GM18907 (cell line): ENCODE results near the gene TUBA1A.
A peak's percentile ranks its signal among the peaks of the same experiment; 100 is the strongest.
"Not testable (repeated sequence)": the region's sequence is repeated elsewhere in the genome, so short reads cannot be mapped to it uniquely, and the experiment has no call there.

Experiments
- ATAC-seq: cut with Tn5 transposase; IDR thresholded peaks from one replicate; pipeline ENCODE4 v1.9.1; 2021; ENCODE audit warnings: mild to moderate bottlenecking, moderate library complexity; ENCODE audit not compliant: unreplicated experiment

Gene TUBA1A

DNA sequence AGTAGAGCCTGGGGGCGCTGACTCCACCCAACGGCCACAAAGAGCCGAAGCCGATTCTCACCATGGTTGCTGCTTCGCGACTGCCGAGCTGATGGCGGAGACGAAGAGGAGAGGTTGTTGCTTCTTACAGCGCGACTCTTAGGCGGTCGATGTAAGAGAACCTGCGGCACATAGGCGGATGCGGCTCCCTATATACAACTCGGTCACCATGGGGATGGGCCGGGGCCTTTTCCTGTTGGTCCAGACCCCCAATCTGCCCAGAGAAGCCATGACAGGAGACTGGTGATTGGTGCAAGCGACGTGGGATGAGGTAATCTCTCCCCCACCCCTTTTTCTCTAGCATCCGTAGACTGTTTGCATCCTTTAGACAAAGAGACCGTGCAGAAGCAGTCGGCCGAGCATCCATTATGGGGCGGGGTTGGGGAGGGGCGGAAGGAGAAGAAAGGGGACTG lies at the start of gene TUBA1A:
TSS of gene TUBA1A (minus strand) at position 165 of the 452 bp plus-strand sequence. CDS start at position 64, 101 bp downstream.
- ATAC-seq: peak; percentile 93

GRCh38 chr12:49236423-49236822 lies 47.5 kb upstream of the TUBA1A start:
- ATAC-seq: no peak

DNA sequence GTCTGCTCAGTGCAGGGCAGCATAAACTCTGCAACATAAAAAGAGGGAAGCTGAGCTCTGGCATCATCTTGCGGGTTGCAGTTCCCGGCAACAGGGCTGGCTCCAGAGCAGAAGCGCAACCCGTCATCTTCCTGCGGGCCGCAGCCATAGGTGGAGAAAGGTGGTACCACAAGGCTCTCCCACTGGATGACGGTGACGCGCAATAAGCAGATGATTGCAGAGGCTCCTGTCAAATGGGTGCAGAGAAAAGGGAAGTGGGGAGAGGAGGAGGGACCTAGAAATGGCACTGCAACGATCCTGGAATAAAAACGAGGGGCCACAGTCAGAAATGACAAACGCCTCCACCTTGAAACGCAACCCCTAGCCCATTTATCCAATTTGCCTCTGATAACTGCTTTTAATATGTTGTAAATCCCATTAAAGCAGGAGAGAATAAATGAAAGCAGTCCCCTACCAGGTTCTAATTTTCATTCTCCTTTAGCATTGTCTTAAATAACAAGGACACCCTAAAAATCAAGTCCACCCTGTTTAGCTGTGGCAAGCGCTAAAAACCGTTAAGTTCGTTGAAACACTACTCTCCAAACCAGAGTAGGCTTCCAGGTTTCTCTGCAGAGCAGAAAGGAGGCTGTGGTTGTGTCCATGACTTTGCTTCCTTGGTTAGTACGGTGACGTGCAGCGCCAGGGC lies 45.1 kb upstream of the TUBA1A start:
- no peak for ATAC-seq

GRCh38 chr12:49232940-49233841 lies 44.3 kb upstream of the TUBA1A start:
- ATAC-seq: no peak

- ATAC-seq: no peak
These were observed 43.2 kb upstream of the TUBA1A start for GRCh38 chr12:49231878-49232655.

DNA sequence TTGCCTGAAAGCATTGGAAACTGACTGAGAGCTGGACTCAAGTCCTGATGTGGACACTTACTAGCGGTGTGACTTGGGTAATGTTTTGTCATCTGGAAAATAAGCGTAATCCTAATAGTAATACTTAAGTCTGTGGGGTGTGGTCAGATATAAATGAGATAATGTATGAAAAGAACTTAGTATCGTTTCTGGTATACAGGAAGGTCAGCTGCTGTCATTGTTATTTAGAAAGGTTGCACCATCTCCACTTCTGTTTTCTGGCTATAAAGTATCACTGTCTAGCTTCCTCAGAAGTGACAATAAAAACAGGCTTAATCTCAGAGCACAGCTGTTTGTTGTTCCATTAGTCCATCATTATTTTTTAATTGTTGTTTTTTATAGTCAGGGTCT lies 41.9 kb upstream of the TUBA1A start:
- no peak for ATAC-seq

- ATAC-seq: no peak
These were observed 41.4 kb upstream of the TUBA1A start for GRCh38 chr12:49230176-49230804.

GRCh38 chr12:49228653-49229052 lies 39.8 kb upstream of the TUBA1A start:
- ATAC-seq: no peak

DNA sequence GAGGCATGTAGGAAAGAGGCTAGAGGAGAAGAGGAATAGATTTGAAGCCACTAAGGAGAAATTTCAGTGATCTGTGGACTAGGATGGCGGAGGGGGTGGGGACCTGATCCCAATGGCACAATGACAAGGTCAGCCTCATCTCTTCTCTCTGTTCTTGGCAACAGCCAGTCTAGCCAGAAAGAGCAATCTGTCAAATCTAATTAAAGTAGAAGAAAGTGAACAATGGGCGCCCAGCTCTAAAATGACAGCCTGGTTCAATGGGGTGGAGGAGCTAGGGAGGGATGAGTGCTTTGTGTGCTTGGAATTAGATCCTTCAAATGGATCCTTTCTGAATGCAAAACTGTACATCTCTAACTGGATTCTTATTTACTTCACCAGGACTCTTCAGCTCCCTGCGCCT lies 38.8 kb upstream of the TUBA1A start:
- no peak for ATAC-seq

- no peak for ATAC-seq
These were observed 36.8 kb upstream of the TUBA1A start for GRCh38 chr12:49225576-49226166.

- no peak for ATAC-seq
These were observed 34.9 kb upstream of the TUBA1A start for GRCh38 chr12:49223590-49224369.

- no peak for ATAC-seq
These were observed 34.2 kb upstream of the TUBA1A start for GRCh38 chr12:49223122-49223521.

GRCh38 chr12:49220972-49221371 lies 32.1 kb upstream of the TUBA1A start:
- ATAC-seq: no peak

DNA sequence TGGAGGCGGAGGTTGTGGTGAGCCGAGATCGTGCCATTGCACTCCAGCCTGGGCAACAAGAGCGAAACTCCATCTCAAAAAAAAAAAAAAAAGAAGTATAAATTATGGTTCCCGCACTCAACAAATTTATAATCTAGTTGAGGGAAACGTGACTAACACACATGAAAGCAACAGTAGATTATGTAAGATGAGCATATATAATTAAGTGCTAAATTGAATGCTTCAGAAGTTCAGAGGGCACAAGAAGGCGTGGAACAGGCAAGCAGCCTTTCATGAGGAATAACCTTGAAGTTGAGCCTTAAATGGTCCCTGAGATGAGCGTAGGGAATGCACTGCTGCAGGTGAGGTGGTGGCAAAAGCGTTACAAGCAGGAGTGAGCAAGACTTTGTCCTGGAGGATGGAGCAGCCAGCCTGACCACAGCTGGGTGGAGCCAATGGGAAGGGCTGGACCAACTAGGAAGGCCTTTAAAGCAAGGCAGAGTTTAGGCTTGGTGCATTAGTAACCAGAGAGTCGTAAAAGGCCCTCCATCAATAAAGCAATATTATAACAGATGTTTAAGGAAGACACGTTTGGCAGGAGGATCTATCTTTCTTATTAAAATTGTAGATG lies 30.6 kb upstream of the TUBA1A start:
- no peak for ATAC-seq

DNA sequence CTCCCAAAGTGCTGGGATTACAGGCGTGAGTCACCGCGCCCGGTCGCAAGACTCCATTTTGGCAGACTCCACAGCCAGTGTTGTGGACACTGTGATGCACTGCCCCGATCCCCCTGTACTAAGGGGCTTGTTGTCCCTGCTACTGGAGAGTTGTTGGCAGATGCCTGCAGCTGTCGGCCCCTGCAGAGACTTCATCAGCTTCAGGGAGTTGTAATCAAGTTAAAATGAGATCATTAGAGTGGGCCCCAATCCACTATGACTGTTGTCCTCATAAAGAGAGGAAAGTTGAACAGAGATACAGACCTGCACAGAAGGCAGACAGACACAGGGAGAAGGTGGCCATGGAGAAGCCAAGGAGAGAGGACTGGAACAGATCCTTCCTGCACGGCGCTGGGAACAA lies 23.7 kb upstream of the TUBA1A start:
- ATAC-seq: no peak

DNA sequence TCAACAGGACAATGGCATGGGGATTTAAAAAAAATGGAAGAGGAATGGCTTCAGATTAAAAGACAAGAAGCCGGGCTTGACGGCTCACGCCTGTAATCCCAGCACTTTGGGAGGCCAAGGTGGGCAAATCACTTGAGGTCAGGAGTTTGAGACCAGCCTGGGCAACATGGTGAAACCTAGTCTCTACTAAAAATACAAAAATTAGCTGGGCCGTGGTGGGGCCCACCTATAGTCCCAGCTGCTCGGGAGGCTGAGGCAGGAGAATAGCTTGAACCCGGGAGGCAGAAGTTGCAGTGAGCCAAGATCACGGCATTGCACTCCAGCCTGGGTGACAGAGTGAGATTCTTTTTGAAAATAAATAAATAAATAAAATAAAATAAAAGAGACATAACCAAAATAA lies 21.8 kb upstream of the TUBA1A start:
- not testable (repeated sequence) for ATAC-seq

GRCh38 chr12:49208676-49209075 lies 19.8 kb upstream of the TUBA1A start:
- no peak for ATAC-seq

GRCh38 chr12:49208146-49208545 lies 19.3 kb upstream of the TUBA1A start:
- no peak for ATAC-seq

DNA sequence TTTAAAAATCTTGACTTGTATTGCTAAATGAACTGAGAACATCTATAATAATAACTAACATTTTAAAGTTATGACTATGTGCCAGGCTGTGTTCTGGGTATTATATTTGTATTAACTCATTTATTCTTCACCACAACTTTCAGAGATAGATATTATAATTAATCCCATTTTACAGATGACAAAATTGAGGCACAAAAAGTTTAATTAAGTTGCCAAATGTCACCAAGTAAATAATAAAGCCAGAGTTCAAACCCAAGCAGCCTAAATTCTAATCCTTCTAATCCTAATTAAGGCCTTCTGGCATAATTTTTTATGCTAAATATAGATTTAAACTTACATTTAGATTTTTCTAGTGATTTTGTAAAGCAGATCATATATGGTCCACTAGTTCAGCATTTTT lies 17.5 kb upstream of the TUBA1A start:
- no peak for ATAC-seq
